Kidney epithelial cell (primary cell): ENCODE measurements around the gene IQCN. TPM values are rescaled to one million over a fixed set of nuclear protein-coding genes. Genes with fewer than 3 reads are reported as not detected.
A peak's percentile ranks its signal among the peaks of the same experiment; 100 is the strongest.

Source experiments
- DNase-seq: peaks from one replicate; pipeline ENCODE4 v3.0.0-alpha.2; 2010; ENCODE audit warnings: low read depth
- H3K27me3 ChIP-seq: 2 replicates; pipeline ENCODE4 v1.6.0; 2011; ENCODE audit warnings: low read length; ENCODE audit not compliant: control insufficient read depth, insufficient read depth
- H3K36me3 ChIP-seq: 2 replicates; pipeline ENCODE4 v1.5.1; 2011; ENCODE audit warnings: low read length; ENCODE audit not compliant: control insufficient read depth, insufficient read depth
- H3K4me3 ChIP-seq: 2 replicates; pipeline ENCODE4 v1.5.1; 2011; ENCODE audit warnings: low read depth, mild to moderate bottlenecking, control low read depth, low read length
- CTCF ChIP-seq: IDR thresholded peaks from 2 replicates; pipeline ENCODE4 v1.5.1; 2011; ENCODE audit warnings: mild to moderate bottlenecking, moderate library complexity, low read length, control low read depth, inconsistent platforms; ENCODE audit not compliant: insufficient read depth, poor library complexity, severe bottlenecking
- total RNA-seq: library from RNA; depleted of rRNA; stranded (reverse); fragments of >200 nt; gene quantifications from 2 replicates; pipeline ENCODE4 v1.2.3, GENCODE V29; 2015

The IQCN gene
- total RNA-seq, 1 donor from 2014 or later = 0.13 TPM

GRCh38 chr19:18294467-18294864, 20.2 kb upstream of the IQCN start:
- TF ChIP-seq CTCF = no peak
- no peak overlapping the region for H3K4me3 ChIP-seq
- no peak for DNase-seq

GRCh38 chr19:18293642-18294466, 19.6 kb upstream of the IQCN start:
- TF ChIP-seq CTCF = no peak
- no peak for DNase-seq
- Histone ChIP-seq H3K27me3 (no peaks in the 10 kb centered on the region), H3K36me3 (no peaks in the 10 kb centered on the region), H3K4me3 (no peak overlapping the region)

More at GRCh38 chr19:18294467-18294864, 20.2 kb upstream of the IQCN start:
- Histone ChIP-seq H3K27me3 (no peaks in the 10 kb centered on the region), H3K36me3 (no peaks in the 10 kb centered on the region)

- H3K4me3 ChIP-seq = peak overlapping the region; percentile 65
- DNase-seq = no peak
Observed at GRCh38 chr19:18292810-18293641, 18.8 kb upstream of the IQCN start.

GRCh38 chr19:18292462-18292809, 18.2 kb upstream of the IQCN start:
- no peak for DNase-seq
- Histone ChIP-seq H3K36me3 (no peaks in the 10 kb centered on the region), H3K4me3 (peak overlapping the region; percentile 65), H3K27me3 (no peaks in the 10 kb centered on the region)
- no peak for TF ChIP-seq CTCF

More at GRCh38 chr19:18292810-18293641, 18.8 kb upstream of the IQCN start:
- no peak for TF ChIP-seq CTCF
- Histone ChIP-seq H3K27me3 (no peaks in the 10 kb centered on the region), H3K36me3 (no peaks in the 10 kb centered on the region)

GRCh38 chr19:18291590-18292461, 17.6 kb upstream of the IQCN start:
- DNase-seq = no peak
- peak overlapping the region; percentile 65 for H3K4me3 ChIP-seq
- no peaks in the 10 kb centered on the region for H3K27me3 ChIP-seq
- no peaks in the 10 kb centered on the region for H3K36me3 ChIP-seq
- no peak for TF ChIP-seq CTCF
